ENCODE measurements around the gene ZBED2.
"Not testable (repeated sequence)": the region's sequence is repeated elsewhere in the genome, so short reads cannot be mapped to it uniquely, and the experiment has no call there.

Gene ZBED2

GRCh38 chr3:111595232-111595631 lies at the start of gene ZBED2:
ZBED2 (minus strand) TSS chr3:111595346; CDS start chr3:111594201, 1,145 bp downstream.
- DNase-seq (ENCODE audit: low read depth, low spot score) = peak; percentile 90
- H3K27ac ChIP-seq = peak within 1 kb of the TSS; percentile 97

- DNase-seq (ENCODE audit: low read depth, low spot score) = no peak
- no peak overlapping the region for H3K27ac ChIP-seq
Measured at GRCh38 chr3:111639316-111639715, 44.2 kb upstream of the ZBED2 start.

GRCh38 chr3:111636366-111636885 lies 41.3 kb upstream of the ZBED2 start:
- no peak overlapping the region for H3K27ac ChIP-seq
- no peak for DNase-seq (ENCODE audit: low read depth, low spot score)

- H3K27ac ChIP-seq = no peak overlapping the region
- DNase-seq (ENCODE audit: low read depth, low spot score) = no peak
Measured at GRCh38 chr3:111635403-111635802, 40.3 kb upstream of the ZBED2 start.

- H3K27ac ChIP-seq; DNase-seq (ENCODE audit: low read depth, low spot score): not testable (repeated sequence)
Measured at GRCh38 chr3:111630638-111631037, 35.5 kb upstream of the ZBED2 start.

- H3K27ac ChIP-seq; DNase-seq (ENCODE audit: low read depth, low spot score): not testable (repeated sequence)
Measured at GRCh38 chr3:111629018-111629417, 33.9 kb upstream of the ZBED2 start.

GRCh38 chr3:111627092-111627491 lies 31.9 kb upstream of the ZBED2 start:
- no peak overlapping the region for H3K27ac ChIP-seq
- DNase-seq (ENCODE audit: low read depth, low spot score) = no peak

GRCh38 chr3:111621535-111621934 lies 26.4 kb upstream of the ZBED2 start:
- H3K27ac ChIP-seq = no peak overlapping the region
- DNase-seq (ENCODE audit: low read depth, low spot score) = no peak

GRCh38 chr3:111619833-111620232 lies 24.7 kb upstream of the ZBED2 start:
- no peak for DNase-seq (ENCODE audit: low read depth, low spot score)
- no peak overlapping the region for H3K27ac ChIP-seq

- no peak for DNase-seq (ENCODE audit: low read depth, low spot score)
- H3K27ac ChIP-seq = no peak overlapping the region
Measured at GRCh38 chr3:111618945-111619344, 23.8 kb upstream of the ZBED2 start.

GRCh38 chr3:111617912-111618601 lies 22.9 kb upstream of the ZBED2 start:
- H3K27ac ChIP-seq = no peak overlapping the region
- no peak for DNase-seq (ENCODE audit: low read depth, low spot score)

GRCh38 chr3:111617406-111617805 lies 22.3 kb upstream of the ZBED2 start:
- no peak for DNase-seq (ENCODE audit: low read depth, low spot score)
- H3K27ac ChIP-seq = no peak overlapping the region

GRCh38 chr3:111616417-111617105 lies 21.4 kb upstream of the ZBED2 start:
- no peak overlapping the region for H3K27ac ChIP-seq
- DNase-seq (ENCODE audit: low read depth, low spot score) = no peak

GRCh38 chr3:111615880-111616279 lies 20.7 kb upstream of the ZBED2 start:
- no peak for DNase-seq (ENCODE audit: low read depth, low spot score)
- H3K27ac ChIP-seq = no peak overlapping the region

GRCh38 chr3:111613294-111613693 lies 18.1 kb upstream of the ZBED2 start:
- DNase-seq (ENCODE audit: low read depth, low spot score) = no peak
- no peak overlapping the region for H3K27ac ChIP-seq

- peak overlapping the region; percentile 100 for H3K27ac ChIP-seq
Measured at GRCh38 chr3:111610612-111611054, 15.5 kb upstream of the ZBED2 start.

GRCh38 chr3:111610189-111610588 lies 15.0 kb upstream of the ZBED2 start:
- DNase-seq (ENCODE audit: low read depth, low spot score) = peak; percentile 54
- H3K27ac ChIP-seq = peak overlapping the region; percentile 100

More at GRCh38 chr3:111610612-111611054, 15.5 kb upstream of the ZBED2 start:
- DNase-seq (ENCODE audit: low read depth, low spot score) = peak; percentile 95

GRCh38 chr3:111609700-111610099 lies 14.6 kb upstream of the ZBED2 start:
- no peak for DNase-seq (ENCODE audit: low read depth, low spot score)
- H3K27ac ChIP-seq = peak overlapping the region; percentile 100

GRCh38 chr3:111608383-111608782 lies 13.2 kb upstream of the ZBED2 start:
- no peak for DNase-seq (ENCODE audit: low read depth, low spot score)
- H3K27ac ChIP-seq = peak overlapping the region; percentile 100

- peak overlapping the region; percentile 100 for H3K27ac ChIP-seq
- DNase-seq (ENCODE audit: low read depth, low spot score) = no peak
Measured at GRCh38 chr3:111607240-111607920, 12.2 kb upstream of the ZBED2 start.

- H3K27ac ChIP-seq = peak overlapping the region; percentile 23
- DNase-seq (ENCODE audit: low read depth, low spot score) = no peak
Measured at GRCh38 chr3:111605493-111605892, 10.3 kb upstream of the ZBED2 start.

All from epithelial cell of prostate (primary cell).